GM23338 (cell line): ENCODE data around the gene DAZAP1.

ENCODE experiments used
- CREB1 ChIP-seq: fragments of 250-450 bp; sonication (Bioruptor Pico); IDR thresholded peaks from 2 replicates; pipeline ENCODE4 v1.5.0; 2020; ENCODE audit warnings: low read depth, mild to moderate bottlenecking, moderate library complexity
- EZH2 ChIP-seq: fragments of 200-600 bp; sonication (generic); IDR thresholded peaks from one replicate; pipeline ENCODE4 v1.8.0; 2017; ENCODE audit warnings: antibody characterized with exemption, mild to moderate bottlenecking, low read depth; ENCODE audit not compliant: unreplicated experiment
- EZH2phosphoT487 ChIP-seq: fragments of 200-600 bp; sonication (generic); IDR thresholded peaks from one replicate; pipeline ENCODE4 v1.8.1; 2018; ENCODE audit warnings: antibody characterized with exemption; ENCODE audit not compliant: unreplicated experiment
- JUNB ChIP-seq: IDR thresholded peaks from one replicate; pipeline ENCODE4 v1.6.1; 2016; ENCODE audit warnings: antibody characterized with exemption; ENCODE audit not compliant: unreplicated experiment
- POLR2AphosphoS5 ChIP-seq: IDR thresholded peaks from 2 replicates; pipeline ENCODE4 v1.6.1; 2016; ENCODE audit warnings: antibody characterized with exemption, low read depth
- STAT1 ChIP-seq: IDR thresholded peaks from one replicate; pipeline ENCODE4 v1.6.1; 2016; ENCODE audit warnings: antibody characterized with exemption; ENCODE audit not compliant: unreplicated experiment
- ZNF114 ChIP-seq: fragments of 250-450 bp; sonication (Bioruptor Pico); IDR thresholded peaks from 2 replicates; pipeline ENCODE4 v1.5.0; 2020; ENCODE audit warnings: mild to moderate bottlenecking, moderate library complexity
- TF ChIP-seq, protein P1 (sequence below), 2 experiments: fragments of 200-600 bp in 1 of 2; sonication (generic) in 1 of 2; conservative IDR thresholded peaks; 2 replicates each; pipeline versions ENCODE4 v1.5.1 to v1.6.1; 2016 to 2017; ENCODE audit warnings: antibody characterized with exemption in 2 of 2, low read depth in 2 of 2, mild to moderate bottlenecking in 2 of 2, moderate library complexity in 1 of 2
- TF ChIP-seq, protein P2 (sequence below): IDR thresholded peaks from one replicate; pipeline ENCODE4 v1.6.1; 2018; ENCODE audit warnings: antibody characterized with exemption; ENCODE audit not compliant: unreplicated experiment
- TF ChIP-seq, protein P3 (sequence below): IDR thresholded peaks from 2 replicates; pipeline ENCODE4 v1.6.1; 2016; ENCODE audit warnings: antibody characterized with exemption
- TF ChIP-seq, protein P4 (sequence below): fragments of 250-450 bp; sonication (Bioruptor Pico); IDR thresholded peaks from 2 replicates; pipeline ENCODE4 v1.5.0; 2020; ENCODE audit warnings: mild to moderate bottlenecking, moderate library complexity

DNA sequence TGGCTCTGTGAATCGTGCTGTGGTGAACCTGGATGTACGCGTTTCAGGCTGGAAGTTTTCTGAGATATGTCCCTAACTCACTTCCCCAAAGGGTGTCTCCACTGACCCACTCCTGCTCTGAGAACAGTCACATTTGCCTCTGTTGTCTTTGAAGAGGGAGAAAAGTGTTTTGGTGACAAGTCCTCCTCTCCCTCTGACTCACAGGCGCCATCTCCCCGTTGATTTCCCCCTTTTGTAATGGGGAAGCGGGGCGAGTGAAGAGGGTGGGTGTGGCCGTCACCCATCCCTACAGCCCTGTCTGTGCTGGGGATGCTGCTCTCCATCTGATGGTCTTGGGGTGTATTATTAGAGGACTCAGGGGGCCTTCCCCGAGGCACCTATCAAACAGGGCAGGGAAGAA, 52.1 kb downstream of the DAZAP1 start:
- TF ChIP-seq, protein P1, sequence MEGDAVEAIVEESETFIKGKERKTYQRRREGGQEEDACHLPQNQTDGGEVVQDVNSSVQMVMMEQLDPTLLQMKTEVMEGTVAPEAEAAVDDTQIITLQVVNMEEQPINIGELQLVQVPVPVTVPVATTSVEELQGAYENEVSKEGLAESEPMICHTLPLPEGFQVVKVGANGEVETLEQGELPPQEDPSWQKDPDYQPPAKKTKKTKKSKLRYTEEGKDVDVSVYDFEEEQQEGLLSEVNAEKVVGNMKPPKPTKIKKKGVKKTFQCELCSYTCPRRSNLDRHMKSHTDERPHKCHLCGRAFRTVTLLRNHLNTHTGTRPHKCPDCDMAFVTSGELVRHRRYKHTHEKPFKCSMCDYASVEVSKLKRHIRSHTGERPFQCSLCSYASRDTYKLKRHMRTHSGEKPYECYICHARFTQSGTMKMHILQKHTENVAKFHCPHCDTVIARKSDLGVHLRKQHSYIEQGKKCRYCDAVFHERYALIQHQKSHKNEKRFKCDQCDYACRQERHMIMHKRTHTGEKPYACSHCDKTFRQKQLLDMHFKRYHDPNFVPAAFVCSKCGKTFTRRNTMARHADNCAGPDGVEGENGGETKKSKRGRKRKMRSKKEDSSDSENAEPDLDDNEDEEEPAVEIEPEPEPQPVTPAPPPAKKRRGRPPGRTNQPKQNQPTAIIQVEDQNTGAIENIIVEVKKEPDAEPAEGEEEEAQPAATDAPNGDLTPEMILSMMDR (conservative IDR thresholded peaks at IDR 0.05; ENCODE audit: low read depth in 2 of 2), result no peak
- no peak for TF ChIP-seq POLR2AphosphoS5
- no peak for TF ChIP-seq EZH2
- TF ChIP-seq JUNB, result no peak
- TF ChIP-seq, protein P2, sequence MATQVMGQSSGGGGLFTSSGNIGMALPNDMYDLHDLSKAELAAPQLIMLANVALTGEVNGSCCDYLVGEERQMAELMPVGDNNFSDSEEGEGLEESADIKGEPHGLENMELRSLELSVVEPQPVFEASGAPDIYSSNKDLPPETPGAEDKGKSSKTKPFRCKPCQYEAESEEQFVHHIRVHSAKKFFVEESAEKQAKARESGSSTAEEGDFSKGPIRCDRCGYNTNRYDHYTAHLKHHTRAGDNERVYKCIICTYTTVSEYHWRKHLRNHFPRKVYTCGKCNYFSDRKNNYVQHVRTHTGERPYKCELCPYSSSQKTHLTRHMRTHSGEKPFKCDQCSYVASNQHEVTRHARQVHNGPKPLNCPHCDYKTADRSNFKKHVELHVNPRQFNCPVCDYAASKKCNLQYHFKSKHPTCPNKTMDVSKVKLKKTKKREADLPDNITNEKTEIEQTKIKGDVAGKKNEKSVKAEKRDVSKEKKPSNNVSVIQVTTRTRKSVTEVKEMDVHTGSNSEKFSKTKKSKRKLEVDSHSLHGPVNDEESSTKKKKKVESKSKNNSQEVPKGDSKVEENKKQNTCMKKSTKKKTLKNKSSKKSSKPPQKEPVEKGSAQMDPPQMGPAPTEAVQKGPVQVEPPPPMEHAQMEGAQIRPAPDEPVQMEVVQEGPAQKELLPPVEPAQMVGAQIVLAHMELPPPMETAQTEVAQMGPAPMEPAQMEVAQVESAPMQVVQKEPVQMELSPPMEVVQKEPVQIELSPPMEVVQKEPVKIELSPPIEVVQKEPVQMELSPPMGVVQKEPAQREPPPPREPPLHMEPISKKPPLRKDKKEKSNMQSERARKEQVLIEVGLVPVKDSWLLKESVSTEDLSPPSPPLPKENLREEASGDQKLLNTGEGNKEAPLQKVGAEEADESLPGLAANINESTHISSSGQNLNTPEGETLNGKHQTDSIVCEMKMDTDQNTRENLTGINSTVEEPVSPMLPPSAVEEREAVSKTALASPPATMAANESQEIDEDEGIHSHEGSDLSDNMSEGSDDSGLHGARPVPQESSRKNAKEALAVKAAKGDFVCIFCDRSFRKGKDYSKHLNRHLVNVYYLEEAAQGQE, result no peak
- TF ChIP-seq EZH2phosphoT487, result no peak
- TF ChIP-seq CREB1 (CRISPR knock-in tag), result no peak
- TF ChIP-seq, protein P3, sequence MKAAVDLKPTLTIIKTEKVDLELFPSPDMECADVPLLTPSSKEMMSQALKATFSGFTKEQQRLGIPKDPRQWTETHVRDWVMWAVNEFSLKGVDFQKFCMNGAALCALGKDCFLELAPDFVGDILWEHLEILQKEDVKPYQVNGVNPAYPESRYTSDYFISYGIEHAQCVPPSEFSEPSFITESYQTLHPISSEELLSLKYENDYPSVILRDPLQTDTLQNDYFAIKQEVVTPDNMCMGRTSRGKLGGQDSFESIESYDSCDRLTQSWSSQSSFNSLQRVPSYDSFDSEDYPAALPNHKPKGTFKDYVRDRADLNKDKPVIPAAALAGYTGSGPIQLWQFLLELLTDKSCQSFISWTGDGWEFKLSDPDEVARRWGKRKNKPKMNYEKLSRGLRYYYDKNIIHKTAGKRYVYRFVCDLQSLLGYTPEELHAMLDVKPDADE, result no peak
- TF ChIP-seq ZNF114, result no peak
- no peak for TF ChIP-seq STAT1
- TF ChIP-seq, protein P4, sequence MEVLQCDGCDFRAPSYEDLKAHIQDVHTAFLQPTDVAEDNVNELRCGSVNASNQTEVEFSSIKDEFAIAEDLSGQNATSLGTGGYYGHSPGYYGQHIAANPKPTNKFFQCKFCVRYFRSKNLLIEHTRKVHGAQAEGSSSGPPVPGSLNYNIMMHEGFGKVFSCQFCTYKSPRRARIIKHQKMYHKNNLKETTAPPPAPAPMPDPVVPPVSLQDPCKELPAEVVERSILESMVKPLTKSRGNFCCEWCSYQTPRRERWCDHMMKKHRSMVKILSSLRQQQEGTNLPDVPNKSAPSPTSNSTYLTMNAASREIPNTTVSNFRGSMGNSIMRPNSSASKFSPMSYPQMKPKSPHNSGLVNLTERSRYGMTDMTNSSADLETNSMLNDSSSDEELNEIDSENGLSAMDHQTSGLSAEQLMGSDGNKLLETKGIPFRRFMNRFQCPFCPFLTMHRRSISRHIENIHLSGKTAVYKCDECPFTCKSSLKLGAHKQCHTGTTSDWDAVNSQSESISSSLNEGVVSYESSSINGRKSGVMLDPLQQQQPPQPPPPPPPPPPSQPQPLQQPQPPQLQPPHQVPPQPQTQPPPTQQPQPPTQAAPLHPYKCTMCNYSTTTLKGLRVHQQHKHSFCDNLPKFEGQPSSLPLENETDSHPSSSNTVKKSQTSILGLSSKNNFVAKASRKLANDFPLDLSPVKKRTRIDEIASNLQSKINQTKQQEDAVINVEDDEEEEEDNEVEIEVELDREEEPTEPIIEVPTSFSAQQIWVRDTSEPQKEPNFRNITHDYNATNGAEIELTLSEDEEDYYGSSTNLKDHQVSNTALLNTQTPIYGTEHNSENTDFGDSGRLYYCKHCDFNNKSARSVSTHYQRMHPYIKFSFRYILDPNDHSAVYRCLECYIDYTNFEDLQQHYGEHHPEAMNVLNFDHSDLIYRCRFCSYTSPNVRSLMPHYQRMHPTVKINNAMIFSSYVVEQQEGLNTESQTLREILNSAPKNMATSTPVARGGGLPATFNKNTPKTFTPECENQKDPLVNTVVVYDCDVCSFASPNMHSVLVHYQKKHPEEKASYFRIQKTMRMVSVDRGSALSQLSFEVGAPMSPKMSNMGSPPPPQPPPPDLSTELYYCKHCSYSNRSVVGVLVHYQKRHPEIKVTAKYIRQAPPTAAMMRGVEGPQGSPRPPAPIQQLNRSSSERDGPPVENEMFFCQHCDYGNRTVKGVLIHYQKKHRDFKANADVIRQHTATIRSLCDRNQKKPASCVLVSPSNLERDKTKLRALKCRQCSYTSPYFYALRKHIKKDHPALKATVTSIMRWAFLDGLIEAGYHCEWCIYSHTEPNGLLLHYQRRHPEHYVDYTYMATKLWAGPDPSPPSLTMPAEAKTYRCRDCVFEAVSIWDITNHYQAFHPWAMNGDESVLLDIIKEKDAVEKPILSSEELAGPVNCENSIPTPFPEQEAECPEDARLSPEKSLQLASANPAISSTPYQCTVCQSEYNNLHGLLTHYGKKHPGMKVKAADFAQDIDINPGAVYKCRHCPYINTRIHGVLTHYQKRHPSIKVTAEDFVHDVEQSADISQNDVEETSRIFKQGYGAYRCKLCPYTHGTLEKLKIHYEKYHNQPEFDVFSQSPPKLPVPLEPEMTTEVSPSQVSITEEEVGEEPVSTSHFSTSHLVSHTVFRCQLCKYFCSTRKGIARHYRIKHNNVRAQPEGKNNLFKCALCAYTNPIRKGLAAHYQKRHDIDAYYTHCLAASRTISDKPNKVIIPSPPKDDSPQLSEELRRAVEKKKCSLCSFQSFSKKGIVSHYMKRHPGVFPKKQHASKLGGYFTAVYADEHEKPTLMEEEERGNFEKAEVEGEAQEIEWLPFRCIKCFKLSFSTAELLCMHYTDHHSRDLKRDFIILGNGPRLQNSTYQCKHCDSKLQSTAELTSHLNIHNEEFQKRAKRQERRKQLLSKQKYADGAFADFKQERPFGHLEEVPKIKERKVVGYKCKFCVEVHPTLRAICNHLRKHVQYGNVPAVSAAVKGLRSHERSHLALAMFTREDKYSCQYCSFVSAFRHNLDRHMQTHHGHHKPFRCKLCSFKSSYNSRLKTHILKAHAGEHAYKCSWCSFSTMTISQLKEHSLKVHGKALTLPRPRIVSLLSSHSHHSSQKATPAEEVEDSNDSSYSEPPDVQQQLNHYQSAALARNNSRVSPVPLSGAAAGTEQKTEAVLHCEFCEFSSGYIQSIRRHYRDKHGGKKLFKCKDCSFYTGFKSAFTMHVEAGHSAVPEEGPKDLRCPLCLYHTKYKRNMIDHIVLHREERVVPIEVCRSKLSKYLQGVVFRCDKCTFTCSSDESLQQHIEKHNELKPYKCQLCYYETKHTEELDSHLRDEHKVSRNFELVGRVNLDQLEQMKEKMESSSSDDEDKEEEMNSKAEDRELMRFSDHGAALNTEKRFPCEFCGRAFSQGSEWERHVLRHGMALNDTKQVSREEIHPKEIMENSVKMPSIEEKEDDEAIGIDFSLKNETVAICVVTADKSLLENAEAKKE (CRISPR knock-in tag), result no peak
